Fibroblast of the aortic adventitia (primary cell): ENCODE data around the gene CNKSR1. TPM values are rescaled to one million over a fixed set of nuclear protein-coding genes. Genes with fewer than 3 reads are reported as not detected.

Source experiments
- DNase-seq: peaks from one replicate; pipeline ENCODE4 v3.0.0-alpha.2; 2010; ENCODE audit warnings: low read depth
- H3K4me3 ChIP-seq: 2 replicates; pipeline ENCODE4 v1.5.1; 2011; ENCODE audit warnings: low read depth, mild to moderate bottlenecking, control low read depth, low read length, moderate library complexity
- CTCF ChIP-seq: IDR thresholded peaks from 2 replicates; pipeline ENCODE4 v1.5.1; 2011; ENCODE audit warnings: mild to moderate bottlenecking, low read length, control low read depth, inconsistent platforms; ENCODE audit not compliant: insufficient read depth
- total RNA-seq: library from RNA; depleted of rRNA; stranded (reverse); fragments of >200 nt; gene quantifications from 2 replicates; pipeline ENCODE4 v1.2.3, GENCODE V29; 2012; ENCODE audit warnings: low replicate concordance

Gene CNKSR1
- total RNA-seq, 1 donor = 0.27 TPM

- TF ChIP-seq CTCF = no peak
- no peak overlapping the region for H3K4me3 ChIP-seq
- DNase-seq = no peak
Observed at GRCh38 chr1:26191739-26192138, 14.4 kb downstream of the CNKSR1 start.

- no peak for TF ChIP-seq CTCF
- no peak for DNase-seq
- H3K4me3 ChIP-seq = no peak overlapping the region
Observed at GRCh38 chr1:26195805-26196204, 18.5 kb downstream of the CNKSR1 start.

GRCh38 chr1:26197301-26197700 is 20.0 kb downstream of the CNKSR1 start:
- no peak for DNase-seq
- H3K4me3 ChIP-seq = no peak overlapping the region
- no peak for TF ChIP-seq CTCF

- TF ChIP-seq CTCF = no peak
- H3K4me3 ChIP-seq = no peak overlapping the region
- DNase-seq = no peak
Observed at GRCh38 chr1:26197813-26198212, 20.5 kb downstream of the CNKSR1 start.

- TF ChIP-seq CTCF = no peak
- no peak overlapping the region for H3K4me3 ChIP-seq
- no peak for DNase-seq
Observed at GRCh38 chr1:26200413-26200812, 23.1 kb downstream of the CNKSR1 start.

- no peak for DNase-seq
- H3K4me3 ChIP-seq = no peak overlapping the region
- TF ChIP-seq CTCF = no peak
Observed at GRCh38 chr1:26203642-26204318, 26.5 kb downstream of the CNKSR1 start.
